Glutamatergic neuron (in vitro differentiated cells): Measurements from ENCODE around the gene EVC. TPM values are rescaled to one million over a fixed set of nuclear protein-coding genes. Genes with fewer than 3 reads are reported as not detected.
"Not testable (repeated sequence)": the region's sequence is repeated elsewhere in the genome, so short reads cannot be mapped to it uniquely, and the experiment has no call there.

Source experiments
- DNase-seq: peaks from one replicate; pipeline ENCODE4 v3.0.0; 2022
- H3K27ac Mint-ChIP-seq: one replicate; pipeline ENCODE4 v1.8.0; 2020; ENCODE audit warnings: mild to moderate bottlenecking, mixed read lengths, inconsistent platforms; ENCODE audit not compliant: unreplicated experiment
- H3K27me3 Mint-ChIP-seq: one replicate; pipeline ENCODE4 v1.8.0; 2020; ENCODE audit warnings: mild to moderate bottlenecking, moderate library complexity, mixed read lengths, inconsistent platforms; ENCODE audit not compliant: unreplicated experiment
- H3K36me3 Mint-ChIP-seq: one replicate; pipeline ENCODE4 v1.8.0; 2020; ENCODE audit warnings: mild to moderate bottlenecking, mixed read lengths, inconsistent platforms; ENCODE audit not compliant: unreplicated experiment
- H3K4me1 Mint-ChIP-seq: one replicate; pipeline ENCODE4 v1.8.0; 2020; ENCODE audit warnings: mild to moderate bottlenecking, low read depth, mixed read lengths, inconsistent platforms; ENCODE audit not compliant: unreplicated experiment
- H3K4me3 Mint-ChIP-seq: one replicate; pipeline ENCODE4 v1.8.0; 2020; ENCODE audit warnings: mild to moderate bottlenecking, mixed read lengths, inconsistent platforms; ENCODE audit not compliant: unreplicated experiment
- H3K9me3 Mint-ChIP-seq: one replicate; pipeline ENCODE4 v1.8.0; 2020; ENCODE audit warnings: mild to moderate bottlenecking, moderate library complexity, mixed read lengths, inconsistent platforms; ENCODE audit not compliant: unreplicated experiment
- CTCF ChIP-seq: fragments of 200-600 bp; sonication (generic); IDR thresholded peaks from one replicate; pipeline ENCODE4 v1.5.0; 2021; ENCODE audit not compliant: partially characterized antibody, unreplicated experiment
- total RNA-seq: library from RNA; stranded (reverse); fragmentation: NEBNext Ultra II Directional; extraction: Animal tissue kit (Norgen Biotek cat#: 25700); gene quantifications from one replicate; pipeline ENCODE4 v1.2.1, GENCODE V29; 2021; ENCODE audit not compliant: unreplicated experiment

Gene EVC
- total RNA-seq, 1 donor from 2014 or later, result 6.7 TPM

DNA sequence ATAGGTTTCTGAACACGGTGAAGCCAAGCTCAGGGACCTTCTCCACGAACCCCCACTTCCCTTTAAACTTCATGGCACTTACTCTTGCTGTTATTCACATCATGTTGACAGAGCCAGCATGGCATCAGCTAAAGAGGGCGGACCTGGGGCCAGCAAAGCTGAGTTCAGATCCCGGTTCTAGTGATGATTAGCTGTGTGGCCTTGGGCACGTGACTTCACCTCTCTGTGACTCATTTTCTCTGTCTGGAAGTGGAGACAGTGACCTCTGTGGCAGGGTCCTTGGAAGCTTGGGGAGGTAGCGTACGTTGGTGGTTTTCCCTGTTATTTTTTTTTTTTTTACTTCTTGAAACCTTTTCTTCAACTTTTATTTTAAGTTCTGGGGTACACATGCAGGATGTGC is 13.4 kb downstream of the EVC start:
- TF ChIP-seq CTCF, result no peak
- peaks cover 10% of the 10 kb centered on the region for H3K36me3 Mint-ChIP-seq
- H3K27me3 Mint-ChIP-seq, result peaks cover 11% of the 10 kb centered on the region
- no peak overlapping the region for H3K4me3 Mint-ChIP-seq
- no peaks in the 10 kb centered on the region for H3K4me1 Mint-ChIP-seq
- no peak for DNase-seq
- H3K27ac Mint-ChIP-seq, result no peak overlapping the region
- H3K9me3 Mint-ChIP-seq, result peaks cover 12% of the 10 kb centered on the region

DNA sequence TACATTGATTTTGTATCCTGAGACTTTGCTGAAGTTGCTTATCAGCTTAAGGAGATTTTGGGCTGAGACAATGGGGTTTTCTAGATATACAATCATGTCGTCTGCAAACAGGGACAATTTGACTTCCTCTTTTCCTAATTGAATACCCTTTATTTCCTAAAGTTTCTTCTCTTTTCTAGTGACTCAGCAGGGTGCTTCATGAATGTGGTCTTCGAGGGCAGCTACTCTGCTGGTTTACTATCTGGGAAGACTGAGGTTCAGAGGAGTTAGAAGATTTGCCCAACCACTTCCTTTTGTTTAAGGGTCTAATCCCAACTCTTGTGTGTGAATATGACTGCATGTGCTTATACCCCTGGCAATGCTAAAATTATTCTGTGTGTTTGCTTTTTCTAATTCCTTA is 17.4 kb downstream of the EVC start:
- H3K4me1 Mint-ChIP-seq, DNase-seq, H3K9me3 Mint-ChIP-seq, H3K27me3 Mint-ChIP-seq, H3K4me3 Mint-ChIP-seq, H3K36me3 Mint-ChIP-seq, H3K27ac Mint-ChIP-seq: not testable (repeated sequence)

DNA sequence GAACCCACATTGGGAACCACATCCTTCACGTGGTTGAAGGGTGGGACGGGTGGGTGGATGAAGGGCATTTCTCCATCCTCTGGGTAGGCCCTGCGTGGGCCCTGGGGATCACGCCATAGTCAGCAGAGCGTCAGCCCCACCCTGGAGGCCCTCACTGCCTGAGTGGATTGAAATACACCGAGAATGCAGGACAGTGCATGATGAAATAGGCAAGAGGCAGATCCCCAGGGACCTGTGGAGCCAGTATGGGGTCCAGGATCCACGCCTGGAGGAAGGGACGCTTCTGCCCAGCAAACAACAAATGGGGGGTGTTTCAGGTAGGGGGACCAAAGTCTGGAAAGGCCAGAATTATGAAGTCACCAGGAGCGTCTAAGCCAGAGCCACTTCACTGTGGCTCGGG is 19.4 kb downstream of the EVC start:
- peaks cover 5% of the 10 kb centered on the region for H3K9me3 Mint-ChIP-seq
- peaks cover 5% of the 10 kb centered on the region for H3K27me3 Mint-ChIP-seq
- TF ChIP-seq CTCF, result no peak
- no peak for DNase-seq
- peaks cover 10% of the 10 kb centered on the region for H3K36me3 Mint-ChIP-seq
- H3K4me3 Mint-ChIP-seq, result no peak overlapping the region
- H3K4me1 Mint-ChIP-seq, result no peaks in the 10 kb centered on the region
- no peak overlapping the region for H3K27ac Mint-ChIP-seq

DNA sequence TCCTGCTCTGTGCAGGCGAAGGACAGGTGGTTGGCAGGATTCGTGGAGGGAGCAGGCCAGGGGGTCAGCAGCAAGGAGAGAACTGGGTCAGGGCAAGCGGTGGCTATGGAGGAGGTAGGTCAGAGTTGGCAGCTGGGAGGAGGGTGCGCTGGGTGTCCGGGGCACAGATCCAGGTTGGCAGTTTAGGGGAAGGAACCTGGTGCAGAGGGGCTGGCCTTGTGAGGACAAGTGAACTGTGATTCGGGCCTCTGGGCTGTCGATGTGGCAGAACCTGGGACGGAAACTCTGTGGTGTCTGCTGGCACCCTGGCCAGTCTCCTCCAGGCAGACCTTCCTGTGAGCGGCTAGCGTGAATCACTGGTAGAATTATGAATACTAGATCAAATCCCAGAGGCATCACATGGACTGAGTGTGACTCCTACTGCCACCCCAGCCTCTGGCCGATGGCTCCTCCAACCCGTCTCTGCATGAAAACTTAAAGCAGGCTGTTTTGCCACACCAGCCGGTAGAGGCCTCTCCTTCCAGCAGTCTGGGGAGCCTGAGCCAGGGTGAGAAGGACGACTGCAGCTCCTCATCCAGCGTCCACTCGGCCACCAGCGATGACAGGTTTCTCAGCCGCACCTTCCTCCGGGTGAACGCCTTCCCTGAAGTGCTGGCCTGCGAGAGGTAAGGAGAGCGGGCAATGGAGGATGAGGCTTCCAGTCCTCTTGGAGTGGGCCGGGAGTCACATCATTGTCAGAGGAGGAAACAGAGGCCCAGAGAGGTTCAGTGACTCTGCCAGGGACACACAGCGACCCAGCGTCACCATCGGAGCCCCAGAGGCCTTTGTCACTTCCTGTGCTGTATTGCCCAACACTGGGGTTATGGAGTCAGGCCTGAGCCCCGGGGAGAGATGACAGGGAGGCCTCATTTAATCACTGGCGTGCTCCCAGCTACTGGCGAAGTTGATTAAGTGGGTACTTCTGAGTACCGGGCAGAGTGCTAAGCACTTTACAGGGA is 20.3 kb downstream of the EVC start:
- peaks cover 4% of the 10 kb centered on the region for H3K9me3 Mint-ChIP-seq
- peaks cover 10% of the 10 kb centered on the region for H3K36me3 Mint-ChIP-seq
- no peak overlapping the region for H3K4me3 Mint-ChIP-seq
- no peak for DNase-seq
- H3K27ac Mint-ChIP-seq, result no peak overlapping the region
- no peak for TF ChIP-seq CTCF
- H3K4me1 Mint-ChIP-seq, result no peaks in the 10 kb centered on the region
- peaks cover 5% of the 10 kb centered on the region for H3K27me3 Mint-ChIP-seq

GRCh38 chr4:5732158-5732557 is 21.2 kb downstream of the EVC start:
- Mint-ChIP-seq H3K4me1 (no peaks in the 10 kb centered on the region), H3K27ac (no peak overlapping the region), H3K27me3 (peaks cover 5% of the 10 kb centered on the region), H3K4me3 (no peak overlapping the region), H3K9me3 (peaks cover 4% of the 10 kb centered on the region), H3K36me3 (peaks cover 10% of the 10 kb centered on the region)
- no peak for DNase-seq
- no peak for TF ChIP-seq CTCF
